ENCODE data around the gene SLC30A5. TPM values are rescaled to one million over a fixed set of nuclear protein-coding genes. Genes with fewer than 3 reads are reported as not detected.

Gene SLC30A5
- total RNA-seq, 4 donors from 2014 or later: 62.8 to 76.7 (median 71.2) TPM

GRCh38 chr5:69160651-69161050, 66.8 kb downstream of the SLC30A5 start:
- Histone ChIP-seq H3K9me3 (no peaks in the 10 kb centered on the region), H3K27ac (no peak overlapping the region), H3K27me3 (no peaks in the 10 kb centered on the region), H3K36me3 (no peaks in the 10 kb centered on the region), H3K4me3 (replicated peaks in 1 of 3) (no peak overlapping the region), H3K4me1 (no peaks in the 10 kb centered on the region)
- intact Hi-C loops (cut with DNase I): no loop called here
- no peak for DNase-seq
- 89 to 91% methylated on average over 16 of the region's 16 CpGs for WGBS, 2 donors
- TF ChIP-seq CTCF (IDR thresholded peaks at IDR 0.05) (no peak), POLR2A (IDR thresholded peaks at IDR 0.05) (no peak)

GRCh38 chr5:69166686-69167492, 73.1 kb downstream of the SLC30A5 start, which contains the start of gene CCNB1:
Gene CCNB1, plus strand, starts transcription at chr5:69167150. Its CDS starts 113 bp downstream, at chr5:69167263.
- Histone ChIP-seq H3K9me3 (no peaks in the 10 kb centered on the region), H3K4me3 (replicated peaks in 1 of 3) (peak within 1 kb of the TSS; percentile 42 to 70 (median 66)), H3K36me3 (peaks cover 0 to 7% of the 10 kb centered on the region in 2 donors), H3K27ac (peak within 1 kb of the TSS in 2 of 3 donors; percentile 44 to 47), H3K4me1 (peaks cover 0 to 10% of the 10 kb centered on the region in 2 donors), H3K27me3 (no peaks in the 10 kb centered on the region)
- TF ChIP-seq CTCF (IDR thresholded peaks at IDR 0.05) (peak in 1 of 6 experiments; percentile 29), POLR2A (IDR thresholded peaks at IDR 0.05) (peak in 1 of 2 donors; percentile 65)
- intact Hi-C loops (cut with DNase I): loop anchor here (5.0 kb wide), 1 partner anchor 50 kb away; a partner anchor contains a TSS
- WGBS, 2 donors: 3 to 8% methylated on average over 24 to 28 of the region's 50 CpGs
- DNase-seq: peak; percentile 98 to 99

- 1 to 2% methylated on average over 11 of the region's 11 CpGs for WGBS, 2 donors
- no peak for TF ChIP-seq POLR2A (IDR thresholded peaks at IDR 0.05)
- TF ChIP-seq CTCF (IDR thresholded peaks at IDR 0.05): no peak
- no peaks in the 10 kb centered on the region for H3K27me3 ChIP-seq
- no peak for DNase-seq
- H3K27ac ChIP-seq: peak overlapping the region in 1 of 3 donors; percentile 44
- intact Hi-C loops (cut with DNase I): loop anchor here (5.0 kb wide), 1 partner anchor 50 kb away; a partner anchor contains a TSS
- peaks cover 0 to 7% of the 10 kb centered on the region in 2 donors for H3K36me3 ChIP-seq
- H3K4me1 ChIP-seq: peaks cover 0 to 10% of the 10 kb centered on the region in 2 donors
- H3K4me3 ChIP-seq (replicated peaks in 1 of 3): peak overlapping the region; percentile 42 to 70 (median 66)
- no peaks in the 10 kb centered on the region for H3K9me3 ChIP-seq
Observed at GRCh38 chr5:69167493-69167855, 73.7 kb downstream of the SLC30A5 start.

GRCh38 chr5:69167929-69168328, 74.1 kb downstream of the SLC30A5 start:
- Histone ChIP-seq H3K27ac (no peak overlapping the region), H3K4me1 (peaks cover 0 to 10% of the 10 kb centered on the region in 2 donors), H3K36me3 (peaks cover 0 to 8% of the 10 kb centered on the region in 2 donors), H3K9me3 (no peaks in the 10 kb centered on the region), H3K27me3 (no peaks in the 10 kb centered on the region), H3K4me3 (replicated peaks in 1 of 3) (peak overlapping the region in 1 of 3 donors; percentile 70)
- WGBS, 2 donors: 37% methylated on average over 8 of the region's 8 CpGs
- intact Hi-C loops (cut with DNase I): loop anchor here (5.0 kb wide), 1 partner anchor 49 kb away; a partner anchor contains a TSS
- TF ChIP-seq CTCF (IDR thresholded peaks at IDR 0.05) (no peak), POLR2A (IDR thresholded peaks at IDR 0.05) (no peak)
- no peak for DNase-seq

GRCh38 chr5:69170495-69170894, 76.7 kb downstream of the SLC30A5 start:
- no peak for TF ChIP-seq CTCF (IDR thresholded peaks at IDR 0.05)
- no peak for TF ChIP-seq POLR2A (IDR thresholded peaks at IDR 0.05)
- Histone ChIP-seq H3K4me3 (replicated peaks in 1 of 3) (no peak overlapping the region), H3K27ac (no peak overlapping the region), H3K27me3 (no peaks in the 10 kb centered on the region), H3K36me3 (peaks cover 0 to 20% of the 10 kb centered on the region in 2 donors), H3K4me1 (peaks cover 0 to 10% of the 10 kb centered on the region in 2 donors), H3K9me3 (no peaks in the 10 kb centered on the region)
- DNase-seq: no peak
- intact Hi-C loops (cut with DNase I): no loop called here
- 100% methylated on average over 1 of the region's 1 CpG for WGBS, 2 donors

Data from thyroid gland (tissue), 4 donors.